ENCODE data around the gene GLI3.
"Not testable (repeated sequence)": the region's sequence is repeated elsewhere in the genome, so short reads cannot be mapped to it uniquely, and the experiment has no call there.

GLI3 gene

DNA sequence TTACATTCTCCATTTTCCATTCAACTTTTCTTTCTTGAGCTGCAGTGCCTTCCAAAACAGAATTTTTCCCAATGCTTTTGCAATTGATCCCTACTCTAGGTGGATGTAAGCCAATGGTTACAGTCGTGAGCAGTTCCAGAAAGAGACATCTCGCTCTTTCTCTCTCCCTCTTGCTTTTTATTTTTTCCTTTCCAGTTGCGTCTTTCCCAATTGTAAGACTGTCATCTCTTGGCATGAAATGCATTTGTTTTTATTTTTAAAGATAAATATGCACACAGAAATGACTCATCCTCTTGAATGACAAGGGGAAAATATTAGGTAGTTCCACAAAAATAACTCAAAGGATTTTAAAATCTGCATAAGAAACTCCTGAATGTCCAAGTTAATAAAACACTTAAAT lies 25.1 kb downstream of the GLI3 start:
- H3K9ac ChIP-seq (ENCODE audit: low read length), result no peak overlapping the region
- no peaks in the 10 kb centered on the region for H3K9me3 ChIP-seq (replicated peaks; ENCODE audit: insufficient read depth, low read length)
- H3K27ac ChIP-seq (ENCODE audit: low read length), result no peak overlapping the region
- TF ChIP-seq EZH2 (optimal IDR thresholded peaks at IDR 0.05; ENCODE audit: low read depth, low read length) (no peak), EZH2phosphoT487 (IDR thresholded peaks at IDR 0.05; ENCODE audit: low read length) (no peak)
- TF ChIP-seq, protein P1, sequence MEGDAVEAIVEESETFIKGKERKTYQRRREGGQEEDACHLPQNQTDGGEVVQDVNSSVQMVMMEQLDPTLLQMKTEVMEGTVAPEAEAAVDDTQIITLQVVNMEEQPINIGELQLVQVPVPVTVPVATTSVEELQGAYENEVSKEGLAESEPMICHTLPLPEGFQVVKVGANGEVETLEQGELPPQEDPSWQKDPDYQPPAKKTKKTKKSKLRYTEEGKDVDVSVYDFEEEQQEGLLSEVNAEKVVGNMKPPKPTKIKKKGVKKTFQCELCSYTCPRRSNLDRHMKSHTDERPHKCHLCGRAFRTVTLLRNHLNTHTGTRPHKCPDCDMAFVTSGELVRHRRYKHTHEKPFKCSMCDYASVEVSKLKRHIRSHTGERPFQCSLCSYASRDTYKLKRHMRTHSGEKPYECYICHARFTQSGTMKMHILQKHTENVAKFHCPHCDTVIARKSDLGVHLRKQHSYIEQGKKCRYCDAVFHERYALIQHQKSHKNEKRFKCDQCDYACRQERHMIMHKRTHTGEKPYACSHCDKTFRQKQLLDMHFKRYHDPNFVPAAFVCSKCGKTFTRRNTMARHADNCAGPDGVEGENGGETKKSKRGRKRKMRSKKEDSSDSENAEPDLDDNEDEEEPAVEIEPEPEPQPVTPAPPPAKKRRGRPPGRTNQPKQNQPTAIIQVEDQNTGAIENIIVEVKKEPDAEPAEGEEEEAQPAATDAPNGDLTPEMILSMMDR (IDR thresholded peaks at IDR 0.05; ENCODE audit: low read length), result no peak
- no peak overlapping the region for H3K4me3 ChIP-seq (ENCODE audit: low read length)
- H3K27me3 ChIP-seq (replicated peaks; ENCODE audit: insufficient read depth, low read length), result no peaks in the 10 kb centered on the region
- H3K36me3 ChIP-seq (replicated peaks; ENCODE audit: insufficient read depth, low read length), result no peaks in the 10 kb centered on the region
- DNase-seq, result no peak
- no peak overlapping the region for H2AFZ ChIP-seq (ENCODE audit: low read length)
- no peaks in the 10 kb centered on the region for H3K79me2 ChIP-seq (ENCODE audit: low read length)
- no peaks in the 10 kb centered on the region for H3K4me1 ChIP-seq (ENCODE audit: low read length)
- H3K4me2 ChIP-seq (ENCODE audit: low read depth, low read length), result no peak overlapping the region
- no peaks in the 10 kb centered on the region for H3F3A ChIP-seq (ENCODE audit: insufficient read depth, low read length)
- H3K9me2 ChIP-seq (replicated peaks; ENCODE audit: insufficient read depth, low read length), result no peaks in the 10 kb centered on the region
- H4K20me1 ChIP-seq (ENCODE audit: insufficient read depth, low read length), result no peaks in the 10 kb centered on the region

DNA sequence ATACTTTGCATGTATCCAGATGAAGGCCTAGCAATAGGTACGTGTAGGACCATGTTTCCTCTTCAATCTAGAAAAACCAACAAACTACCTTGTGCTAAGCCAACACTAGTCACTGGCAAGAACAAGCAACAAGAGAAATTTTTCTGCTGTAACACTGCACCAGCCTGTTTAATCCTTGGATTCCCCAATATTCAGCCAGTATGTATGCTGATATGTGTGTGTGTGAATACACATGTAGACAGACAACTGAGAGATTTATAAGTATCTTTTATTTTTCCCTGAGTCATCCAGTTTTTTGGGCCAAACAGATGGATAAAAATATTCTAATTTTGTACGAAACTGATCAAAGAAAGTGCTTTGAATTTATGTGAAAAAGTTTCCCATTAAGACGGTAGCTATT lies 26.2 kb downstream of the GLI3 start:
- Histone ChIP-seq H3F3A (ENCODE audit: insufficient read depth, low read length) (no peaks in the 10 kb centered on the region), H4K20me1 (ENCODE audit: insufficient read depth, low read length) (no peaks in the 10 kb centered on the region), H3K4me1 (ENCODE audit: low read length) (no peaks in the 10 kb centered on the region), H3K9ac (ENCODE audit: low read length) (no peak overlapping the region), H3K27ac (ENCODE audit: low read length) (no peak overlapping the region), H3K4me3 (ENCODE audit: low read length) (no peak overlapping the region), H3K79me2 (ENCODE audit: low read length) (no peaks in the 10 kb centered on the region), H3K9me2 (replicated peaks; ENCODE audit: insufficient read depth, low read length) (no peaks in the 10 kb centered on the region), H3K4me2 (ENCODE audit: low read depth, low read length) (no peak overlapping the region), H3K36me3 (replicated peaks; ENCODE audit: insufficient read depth, low read length) (no peaks in the 10 kb centered on the region), H3K9me3 (replicated peaks; ENCODE audit: insufficient read depth, low read length) (no peaks in the 10 kb centered on the region), H2AFZ (ENCODE audit: low read length) (no peak overlapping the region), H3K27me3 (replicated peaks; ENCODE audit: insufficient read depth, low read length) (no peaks in the 10 kb centered on the region)
- DNase-seq, result no peak
- no peak for TF ChIP-seq EZH2 (optimal IDR thresholded peaks at IDR 0.05; ENCODE audit: low read depth, low read length)
- TF ChIP-seq, protein P1 (IDR thresholded peaks at IDR 0.05; ENCODE audit: low read length), result no peak
- no peak for TF ChIP-seq EZH2phosphoT487 (IDR thresholded peaks at IDR 0.05; ENCODE audit: low read length)

DNA sequence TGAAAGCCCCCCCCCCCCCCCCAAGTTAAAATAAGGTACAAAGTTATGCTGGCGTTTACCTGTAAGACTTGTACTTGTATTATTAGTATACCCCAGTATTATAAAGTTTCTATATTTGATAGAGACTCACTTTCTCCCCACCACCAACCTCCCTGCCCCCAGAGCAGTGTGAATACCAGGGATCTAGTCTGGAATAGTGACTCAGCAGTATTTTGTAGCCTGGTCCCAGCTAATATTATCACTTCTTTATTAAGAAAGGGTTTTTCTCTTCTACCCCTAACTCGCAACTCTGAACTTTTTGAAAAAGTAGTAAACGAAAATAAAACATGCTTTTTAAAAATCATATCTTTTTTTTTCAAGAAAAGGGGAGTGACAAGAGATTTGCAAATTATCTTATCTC lies 26.7 kb downstream of the GLI3 start:
- no peaks in the 10 kb centered on the region for H3K27me3 ChIP-seq (replicated peaks; ENCODE audit: insufficient read depth, low read length)
- no peaks in the 10 kb centered on the region for H3K9me3 ChIP-seq (replicated peaks; ENCODE audit: insufficient read depth, low read length)
- H3F3A ChIP-seq (ENCODE audit: insufficient read depth, low read length), result no peaks in the 10 kb centered on the region
- no peaks in the 10 kb centered on the region for H3K9me2 ChIP-seq (replicated peaks; ENCODE audit: insufficient read depth, low read length)
- no peaks in the 10 kb centered on the region for H3K79me2 ChIP-seq (ENCODE audit: low read length)
- no peak for DNase-seq
- no peak overlapping the region for H3K27ac ChIP-seq (ENCODE audit: low read length)
- H2AFZ ChIP-seq (ENCODE audit: low read length), result no peak overlapping the region
- no peaks in the 10 kb centered on the region for H3K36me3 ChIP-seq (replicated peaks; ENCODE audit: insufficient read depth, low read length)
- no peaks in the 10 kb centered on the region for H3K4me1 ChIP-seq (ENCODE audit: low read length)
- H3K4me3 ChIP-seq (ENCODE audit: low read length), result no peak overlapping the region
- TF ChIP-seq EZH2phosphoT487 (IDR thresholded peaks at IDR 0.05; ENCODE audit: low read length) (no peak), EZH2 (optimal IDR thresholded peaks at IDR 0.05; ENCODE audit: low read depth, low read length) (no peak)
- TF ChIP-seq, protein P1 (IDR thresholded peaks at IDR 0.05; ENCODE audit: low read length), result no peak
- no peaks in the 10 kb centered on the region for H4K20me1 ChIP-seq (ENCODE audit: insufficient read depth, low read length)
- H3K4me2 ChIP-seq (ENCODE audit: low read depth, low read length), result no peak overlapping the region
- no peak overlapping the region for H3K9ac ChIP-seq (ENCODE audit: low read length)

DNA sequence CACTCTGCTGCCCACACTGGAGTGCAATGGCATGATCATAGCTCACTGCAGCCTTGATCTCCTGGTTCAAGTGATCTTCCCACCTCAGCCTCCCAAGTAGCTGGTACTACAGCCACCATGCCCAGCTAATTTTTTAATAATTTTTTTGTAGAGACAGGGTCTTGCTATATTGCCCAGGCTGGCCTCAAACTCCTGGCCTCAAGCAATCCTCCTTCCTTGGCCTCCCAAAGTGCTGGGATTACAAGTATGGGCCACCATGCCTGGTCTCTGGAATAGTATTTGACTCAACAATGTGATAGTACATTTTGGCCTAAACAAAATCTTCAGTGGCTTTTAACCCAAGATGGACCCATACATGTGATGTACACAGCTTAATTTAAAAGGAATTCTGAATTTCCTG lies 27.9 kb downstream of the GLI3 start:
- not testable (repeated sequence) for H2AFZ ChIP-seq (ENCODE audit: low read length); H4K20me1 ChIP-seq (ENCODE audit: insufficient read depth, low read length); H3K9me3 ChIP-seq (replicated peaks; ENCODE audit: insufficient read depth, low read length); DNase-seq; H3K9me2 ChIP-seq (replicated peaks; ENCODE audit: insufficient read depth, low read length); H3K27ac ChIP-seq (ENCODE audit: low read length); H3K9ac ChIP-seq (ENCODE audit: low read length); H3K4me3 ChIP-seq (ENCODE audit: low read length); H3K79me2 ChIP-seq (ENCODE audit: low read length); H3K36me3 ChIP-seq (replicated peaks; ENCODE audit: insufficient read depth, low read length); H3F3A ChIP-seq (ENCODE audit: insufficient read depth, low read length); H3K4me2 ChIP-seq (ENCODE audit: low read depth, low read length); H3K27me3 ChIP-seq (replicated peaks; ENCODE audit: insufficient read depth, low read length); H3K4me1 ChIP-seq (ENCODE audit: low read length)
